Kidney capillary endothelial cell (primary cell): ENCODE results near the gene SMARCA4.
A peak's percentile ranks its signal among the peaks of the same experiment; 100 is the strongest.

Source experiments
- DNase-seq: peaks from one replicate; pipeline ENCODE4 v3.0.0-alpha.2; 2018; ENCODE audit warnings: low spot score

Gene SMARCA4

DNA sequence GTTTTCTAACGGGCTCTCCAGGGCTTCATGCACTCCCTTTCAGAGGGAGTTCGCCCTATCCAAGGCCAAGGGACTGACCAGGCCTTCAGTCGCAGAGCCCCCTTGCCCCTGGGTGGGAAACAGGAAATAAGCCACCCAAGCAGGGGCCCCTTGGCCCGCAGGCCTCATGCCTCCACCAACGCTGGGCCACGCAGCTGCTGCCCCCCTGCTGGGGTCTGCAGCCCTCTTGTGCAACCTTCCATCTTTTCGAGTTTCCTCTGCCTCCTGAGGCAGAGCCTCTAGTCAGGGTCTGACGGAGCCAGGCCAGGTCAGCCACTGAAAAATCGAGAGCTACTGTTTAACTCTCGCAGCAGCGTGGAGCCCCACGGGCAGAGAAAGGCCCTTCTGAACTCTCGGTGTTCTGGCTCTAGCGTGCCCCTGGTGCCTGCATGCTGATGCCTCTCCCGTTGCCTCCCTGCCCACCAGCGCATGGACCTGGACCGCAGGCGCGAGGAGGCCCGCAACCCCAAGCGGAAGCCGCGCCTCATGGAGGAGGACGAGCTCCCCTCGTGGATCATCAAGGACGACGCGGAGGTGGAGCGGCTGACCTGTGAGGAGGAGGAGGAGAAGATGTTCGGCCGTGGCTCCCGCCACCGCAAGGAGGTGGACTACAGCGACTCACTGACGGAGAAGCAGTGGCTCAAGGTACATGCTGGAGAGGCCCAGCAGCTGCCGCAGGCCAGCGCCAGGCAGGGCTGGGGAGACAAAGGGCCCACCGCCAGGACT is 73.8 kb downstream of the SMARCA4 start:
- DNase-seq: no peak

DNA sequence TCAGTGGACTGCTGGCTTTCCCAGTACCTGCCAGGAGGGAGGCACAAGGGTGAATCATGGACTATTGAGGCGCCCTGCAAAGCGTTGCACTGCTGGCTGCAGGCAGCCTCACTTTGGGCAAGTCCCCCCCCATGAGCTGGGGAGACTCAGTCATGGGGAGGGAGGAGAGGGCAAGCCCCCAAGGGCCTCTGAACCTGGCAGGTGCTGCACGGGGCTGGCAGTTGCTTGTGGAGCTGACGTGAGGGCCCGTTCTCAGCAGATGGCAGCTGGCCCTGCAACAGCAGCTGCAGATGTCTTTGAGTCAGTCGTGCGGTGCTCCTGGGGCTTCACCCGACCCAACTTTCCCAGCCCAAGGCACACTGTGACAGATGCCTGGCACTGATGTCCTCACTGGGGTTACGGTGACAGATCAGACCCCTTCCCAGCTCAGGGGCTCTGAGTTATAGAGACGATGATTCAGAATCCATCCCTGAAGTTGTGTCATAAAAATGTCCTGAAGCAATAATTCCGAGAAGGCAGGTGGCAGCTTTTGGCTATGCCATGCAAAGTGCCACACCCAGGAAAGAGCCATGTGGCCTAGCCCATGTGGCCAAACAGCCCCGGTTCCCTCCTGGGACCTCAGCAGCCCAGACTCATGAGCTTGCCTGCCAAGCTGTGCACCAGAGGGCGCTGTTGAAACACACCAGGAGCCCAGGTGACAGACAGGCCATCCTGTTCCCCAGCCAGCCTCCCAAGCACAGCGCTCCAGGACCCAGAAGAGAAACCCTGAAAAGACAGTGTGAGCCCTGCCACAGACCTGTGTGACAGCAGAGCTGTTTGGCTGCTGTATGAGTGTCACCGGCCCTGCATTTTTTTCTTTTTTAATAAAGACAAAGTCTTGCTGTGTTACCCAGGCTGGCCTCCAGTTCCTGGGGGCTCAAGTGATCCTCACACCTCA is 74.9 kb downstream of the SMARCA4 start:
- peak; percentile 80 for DNase-seq

DNA sequence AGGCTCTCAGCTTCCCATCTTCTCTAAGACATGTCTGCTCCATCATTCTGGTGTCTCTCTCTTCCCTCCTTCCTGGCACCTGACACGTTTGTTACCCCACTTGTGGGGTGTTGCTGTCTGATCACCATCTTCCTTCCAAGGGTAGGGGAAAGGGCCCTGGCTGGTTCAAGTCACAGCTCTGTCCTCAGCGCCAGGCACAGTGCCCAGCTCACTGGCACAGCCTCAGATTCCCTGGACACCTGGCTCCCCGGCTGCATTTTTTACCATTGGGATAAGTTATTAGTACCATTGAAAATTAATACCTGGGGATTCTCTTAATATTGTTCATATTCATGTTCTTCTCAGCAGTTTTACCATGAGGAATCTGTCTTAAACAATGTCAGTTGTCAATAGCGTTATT is 77.7 kb downstream of the SMARCA4 start:
- DNase-seq: no peak

DNA sequence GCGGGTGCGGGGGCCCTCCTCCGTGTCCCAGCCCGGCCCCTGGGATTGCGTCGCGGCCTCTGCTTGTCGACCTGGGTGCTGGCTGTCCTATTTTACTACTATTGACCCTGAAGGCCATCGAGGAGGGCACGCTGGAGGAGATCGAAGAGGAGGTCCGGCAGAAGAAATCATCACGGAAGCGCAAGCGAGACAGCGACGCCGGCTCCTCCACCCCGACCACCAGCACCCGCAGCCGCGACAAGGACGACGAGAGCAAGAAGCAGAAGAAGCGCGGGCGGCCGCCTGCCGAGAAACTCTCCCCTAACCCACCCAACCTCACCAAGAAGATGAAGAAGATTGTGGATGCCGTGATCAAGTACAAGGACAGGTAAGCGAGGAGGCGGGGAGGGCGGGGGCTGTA is 80.4 kb downstream of the SMARCA4 start:
- no peak for DNase-seq

DNA sequence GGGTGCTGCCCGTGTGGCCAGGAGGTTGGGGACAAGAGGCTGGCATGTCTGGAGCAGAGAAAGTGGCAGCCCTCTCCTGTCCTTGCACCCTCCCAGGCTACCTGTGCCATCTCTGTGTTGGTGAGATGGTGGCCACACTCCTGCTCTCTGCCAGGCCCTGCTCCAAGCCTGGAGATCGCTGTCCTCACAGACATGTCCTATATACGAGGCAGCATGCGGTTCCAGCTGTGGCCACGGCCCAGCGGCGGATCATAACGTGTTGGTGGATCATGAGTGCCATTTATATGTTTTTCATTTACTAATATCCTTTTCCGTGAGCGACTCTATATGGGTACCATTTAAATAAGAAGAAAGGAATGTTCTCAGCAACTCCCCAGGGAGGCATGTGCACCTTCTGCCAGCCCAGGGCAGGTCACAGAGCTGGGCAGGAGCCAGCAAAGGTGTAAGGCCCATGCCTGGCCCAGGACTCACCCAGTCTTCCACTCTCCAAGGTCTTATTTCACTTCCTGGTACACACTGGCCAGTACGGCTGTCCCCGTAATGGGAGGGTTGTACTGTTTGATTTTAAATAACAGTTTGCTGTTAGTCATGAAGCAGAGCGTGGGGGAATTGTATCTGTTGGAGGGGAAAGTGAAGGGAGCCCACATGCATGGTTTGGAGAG is 81.3 kb downstream of the SMARCA4 start:
- DNase-seq: no peak

DNA sequence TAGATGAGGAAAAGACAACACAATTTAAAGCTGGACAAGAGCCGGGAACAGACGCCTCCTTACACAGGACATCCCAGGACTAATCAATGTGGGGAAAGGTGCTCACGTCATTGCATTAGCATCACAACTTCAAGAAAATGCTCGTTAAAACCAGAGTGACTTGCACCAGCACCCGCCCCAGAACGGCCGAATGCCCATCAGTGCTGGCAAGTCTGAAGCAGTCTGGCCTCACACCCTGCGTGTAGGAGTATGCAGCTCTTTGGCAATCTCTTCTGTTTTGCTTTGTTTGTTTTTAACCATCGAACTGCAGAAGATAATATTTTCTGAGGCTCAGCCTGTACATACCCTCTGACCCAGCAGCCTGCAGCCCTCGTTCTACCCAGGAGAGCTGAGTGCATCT is 83.6 kb downstream of the SMARCA4 start:
- no peak for DNase-seq

DNA sequence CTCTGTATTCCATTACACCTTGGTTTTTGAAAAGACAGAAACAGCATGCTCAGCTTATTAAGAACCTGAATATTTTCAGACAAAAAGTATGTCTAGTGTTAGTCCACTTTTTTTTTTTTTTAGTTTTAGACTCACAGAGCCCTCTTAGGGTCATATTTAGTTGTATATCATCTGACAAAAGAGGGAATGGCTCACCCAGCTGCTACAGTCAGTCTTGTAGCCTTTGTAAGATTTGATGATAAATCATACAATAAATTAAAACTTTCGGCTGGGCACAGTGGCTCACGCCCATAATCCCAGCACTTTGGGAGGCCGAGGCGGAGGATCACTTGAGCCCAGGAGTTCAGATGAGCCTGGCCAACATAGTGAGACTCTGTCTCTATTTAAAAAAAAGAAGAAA is 84.7 kb downstream of the SMARCA4 start:
- no peak for DNase-seq

DNA sequence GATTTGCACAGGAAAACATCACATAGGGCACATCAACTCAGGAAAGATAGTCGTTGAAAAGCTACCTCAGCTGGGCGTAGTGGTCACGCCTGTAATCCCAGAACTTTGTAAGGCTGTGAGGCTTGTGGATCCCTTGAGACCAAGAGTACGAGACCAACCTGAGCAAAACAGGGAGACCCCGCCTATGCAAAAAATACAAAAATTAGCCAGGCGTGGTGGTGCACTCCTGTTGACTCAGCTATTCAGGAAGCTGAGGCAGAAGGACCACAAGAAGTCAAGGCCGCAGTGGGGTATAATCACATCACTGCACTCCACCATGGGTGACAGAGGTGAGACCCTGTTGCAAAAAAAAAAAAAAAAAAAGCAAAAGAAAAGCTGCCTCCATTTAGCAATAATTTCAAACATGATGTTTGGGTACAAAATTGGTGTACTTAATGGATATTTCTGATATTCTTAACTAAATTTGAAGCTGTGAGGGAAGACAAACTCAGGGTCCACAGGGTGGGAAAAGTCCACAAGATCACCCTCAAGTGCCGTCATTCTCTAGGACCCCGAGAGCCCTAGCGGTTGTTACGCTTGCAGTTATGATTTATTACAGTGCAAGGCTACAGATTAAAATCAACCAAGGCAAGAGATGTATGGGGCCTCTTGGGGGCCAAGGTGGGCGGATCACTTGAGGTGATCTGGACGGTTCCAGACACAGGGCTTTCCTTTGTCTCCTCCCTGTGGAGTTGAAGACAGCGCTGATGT is 86.0 kb downstream of the SMARCA4 start:
- DNase-seq: no peak

DNA sequence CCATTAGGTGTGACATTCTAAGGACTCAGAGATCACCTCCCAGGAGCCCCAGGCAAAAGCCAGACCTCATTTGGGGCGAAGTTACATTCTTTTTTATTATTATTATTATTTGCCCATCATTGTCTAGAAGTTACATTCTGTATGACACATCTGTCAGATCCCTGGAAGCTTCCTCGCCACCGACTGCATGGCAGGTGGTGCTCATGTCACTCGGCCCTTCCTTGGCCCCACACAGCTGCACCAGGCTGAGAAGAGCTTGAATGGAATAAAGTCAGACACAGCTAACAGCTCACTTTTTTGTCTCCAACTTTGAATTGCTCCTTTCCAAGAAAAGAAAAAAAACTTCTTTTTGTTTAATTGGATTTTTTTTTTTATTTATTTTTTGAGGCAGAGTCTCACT is 87.0 kb downstream of the SMARCA4 start:
- no peak for DNase-seq

DNA sequence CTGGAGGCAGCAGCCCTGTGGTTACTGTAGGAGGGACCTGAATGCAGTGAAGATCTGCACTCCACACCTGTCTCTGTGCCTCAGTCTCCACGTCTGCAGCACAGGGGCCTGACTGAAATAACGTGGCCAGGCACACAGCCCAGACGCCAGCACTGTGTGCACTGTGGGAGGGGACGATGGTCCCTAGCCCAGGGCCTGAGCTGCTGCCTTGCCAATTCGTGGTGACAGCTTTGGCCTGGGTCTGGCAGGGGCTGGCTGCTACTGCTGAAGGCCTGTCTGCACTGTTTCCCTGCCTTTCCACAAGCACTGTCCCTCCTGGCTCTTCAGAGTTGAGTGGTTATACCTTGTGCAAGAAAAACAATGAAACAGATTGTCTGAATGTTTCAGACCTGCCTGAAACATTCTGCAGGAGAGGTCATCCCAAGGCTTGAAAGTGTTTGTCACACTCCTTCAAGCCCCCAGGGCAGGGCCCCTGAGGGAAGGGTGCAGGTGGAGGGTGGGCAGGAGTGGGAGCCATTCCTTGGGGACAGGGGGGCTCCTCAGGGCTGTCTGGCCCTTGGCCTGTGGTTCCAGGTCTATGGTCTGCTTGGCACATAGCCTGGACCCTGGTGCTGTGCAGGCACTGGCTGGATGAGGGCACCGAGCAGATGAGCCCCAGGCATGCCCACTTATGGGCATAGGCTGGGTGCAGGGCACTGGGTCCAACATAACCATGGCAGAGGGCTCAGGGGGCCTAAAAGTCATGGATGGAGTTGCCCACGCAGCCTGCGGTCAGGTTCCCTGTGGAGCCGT is 89.7 kb downstream of the SMARCA4 start:
- no peak for DNase-seq

DNA sequence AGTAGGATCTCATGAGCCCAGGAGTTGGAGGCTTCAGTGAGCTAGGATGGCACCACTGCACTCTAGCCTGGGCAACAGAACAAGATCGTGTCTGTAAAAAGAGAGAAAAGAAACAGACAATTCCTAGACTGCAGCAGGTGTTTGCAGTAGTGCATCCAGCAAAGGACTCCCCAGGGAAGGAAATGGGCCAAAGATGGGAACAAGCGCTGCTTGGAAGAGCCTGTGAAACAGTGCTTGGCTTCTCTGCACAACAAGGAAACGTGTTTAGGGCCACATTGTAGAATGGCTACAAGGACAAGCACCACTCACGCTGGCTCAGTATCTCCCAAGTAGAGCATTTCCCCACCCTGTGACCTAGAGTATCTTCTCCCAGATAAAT is 93.0 kb downstream of the SMARCA4 start:
- no peak for DNase-seq

DNA sequence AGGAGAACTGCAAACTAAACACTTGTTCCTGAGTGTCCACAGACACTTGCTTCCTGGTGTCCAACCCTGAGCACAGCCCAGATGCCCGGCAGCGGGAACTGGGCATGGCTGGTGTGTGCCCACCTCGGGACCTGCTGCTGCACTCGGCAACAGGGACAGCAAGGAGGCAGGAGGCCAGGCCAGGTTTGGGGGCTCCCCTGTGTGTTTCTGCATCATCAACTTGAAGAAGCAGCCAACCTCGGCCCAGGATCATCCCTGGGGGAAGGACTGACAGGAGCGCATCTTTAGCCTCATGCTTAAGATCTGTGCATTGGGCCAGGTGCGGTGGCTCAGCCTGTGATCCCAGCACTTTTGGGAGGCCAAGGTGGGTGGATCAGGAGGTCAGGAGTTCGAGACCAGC is 93.4 kb downstream of the SMARCA4 start:
- DNase-seq: no peak

DNA sequence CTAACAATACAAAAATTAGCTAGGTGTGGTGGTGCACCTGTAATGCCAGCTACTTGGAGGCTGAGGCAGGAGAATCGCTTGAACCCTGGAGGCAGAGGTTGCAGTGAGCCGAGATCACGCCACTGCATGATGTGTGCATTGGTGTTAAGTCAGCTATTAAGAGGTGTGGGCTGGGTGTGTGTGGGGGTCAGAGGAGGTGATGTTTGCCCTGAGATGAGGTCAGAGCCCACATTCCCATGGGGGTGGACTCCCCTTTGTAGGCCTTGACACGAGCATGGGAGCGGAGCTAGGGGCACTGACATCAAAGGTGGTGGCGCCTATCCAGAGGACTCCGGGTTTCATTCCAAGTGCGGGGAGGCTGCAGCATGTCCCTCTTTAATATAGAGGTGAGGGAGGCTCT is 93.8 kb downstream of the SMARCA4 start:
- DNase-seq: no peak

DNA sequence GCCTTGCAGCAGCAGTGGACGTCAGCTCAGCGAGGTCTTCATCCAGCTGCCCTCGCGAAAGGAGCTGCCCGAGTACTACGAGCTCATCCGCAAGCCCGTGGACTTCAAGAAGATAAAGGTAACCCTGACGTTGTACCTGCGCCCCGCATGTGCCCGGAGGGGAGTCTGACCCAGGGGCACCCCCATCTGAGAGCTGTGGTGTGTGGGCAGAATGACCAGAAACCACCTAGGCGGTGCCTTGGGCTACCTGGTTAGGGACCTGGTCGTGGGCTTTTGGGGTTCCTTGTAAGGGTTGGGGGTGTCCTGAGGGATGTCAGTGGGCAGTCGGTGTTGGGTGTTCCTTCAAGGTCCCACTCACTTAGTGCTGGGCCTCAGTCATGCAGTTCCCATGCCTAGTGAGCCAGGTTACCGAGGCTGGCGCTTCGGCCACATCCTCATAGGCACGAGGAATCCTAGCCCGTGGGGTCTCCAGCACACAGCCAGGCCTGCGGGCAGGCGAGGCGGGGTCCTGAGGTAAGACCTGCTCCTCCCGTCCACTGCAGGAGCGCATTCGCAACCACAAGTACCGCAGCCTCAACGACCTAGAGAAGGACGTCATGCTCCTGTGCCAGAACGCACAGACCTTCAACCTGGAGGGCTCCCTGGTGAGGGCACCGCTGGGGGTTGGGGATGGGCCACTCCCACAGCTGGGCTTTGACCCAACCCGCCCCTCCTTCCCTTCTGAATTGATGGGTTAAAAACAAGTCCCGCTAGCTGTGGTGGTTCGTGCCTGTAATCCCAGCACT is 97.6 kb downstream of the SMARCA4 start:
- DNase-seq: no peak

DNA sequence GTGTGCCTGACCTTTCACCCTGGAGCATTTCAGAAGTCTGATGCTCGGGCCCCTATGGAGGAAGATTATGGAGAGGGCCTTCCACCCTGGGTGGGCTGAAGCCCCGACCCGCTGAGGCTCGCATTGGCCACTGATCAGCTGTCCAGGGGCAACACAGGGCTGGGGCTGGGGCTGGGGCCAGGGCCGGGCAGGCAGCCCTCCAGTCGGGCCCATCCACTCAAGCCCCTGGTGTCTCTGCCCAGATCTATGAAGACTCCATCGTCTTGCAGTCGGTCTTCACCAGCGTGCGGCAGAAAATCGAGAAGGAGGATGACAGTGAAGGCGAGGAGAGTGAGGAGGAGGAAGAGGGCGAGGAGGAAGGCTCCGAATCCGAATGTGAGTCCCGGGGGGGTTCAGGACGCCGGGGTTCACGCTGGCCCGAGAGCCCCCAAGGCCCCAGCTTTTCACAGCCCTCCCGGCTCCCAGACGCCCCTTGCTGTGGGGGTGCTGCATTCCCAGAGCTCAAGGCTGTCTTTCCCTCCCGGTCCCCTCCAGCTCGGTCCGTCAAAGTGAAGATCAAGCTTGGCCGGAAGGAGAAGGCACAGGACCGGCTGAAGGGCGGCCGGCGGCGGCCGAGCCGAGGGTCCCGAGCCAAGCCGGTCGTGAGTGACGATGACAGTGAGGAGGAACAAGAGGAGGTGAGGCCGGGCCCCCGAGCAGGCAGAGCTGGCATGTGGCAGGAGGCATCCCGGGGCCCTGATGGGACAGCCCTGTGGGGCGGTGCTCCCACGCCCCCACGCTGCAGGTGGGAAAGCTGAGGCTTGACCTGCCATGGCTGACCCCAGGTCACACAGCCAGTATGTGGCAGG is 98.9 kb downstream of the SMARCA4 start:
- no peak for DNase-seq

DNA sequence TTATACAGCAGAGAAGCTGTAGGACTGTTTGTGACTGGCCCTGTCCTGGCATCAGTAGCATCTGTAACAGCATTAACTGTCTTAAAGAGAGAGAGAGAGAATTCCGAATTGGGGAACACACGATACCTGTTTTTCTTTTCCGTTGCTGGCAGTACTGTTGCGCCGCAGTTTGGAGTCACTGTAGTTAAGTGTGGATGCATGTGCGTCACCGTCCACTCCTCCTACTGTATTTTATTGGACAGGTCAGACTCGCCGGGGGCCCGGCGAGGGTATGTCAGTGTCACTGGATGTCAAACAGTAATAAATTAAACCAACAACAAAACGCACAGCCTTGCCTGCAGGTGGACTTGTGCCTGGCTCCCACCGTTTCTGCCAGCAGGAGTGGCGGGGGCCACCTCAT is 101.1 kb downstream of the SMARCA4 start:
- no peak for DNase-seq

DNA sequence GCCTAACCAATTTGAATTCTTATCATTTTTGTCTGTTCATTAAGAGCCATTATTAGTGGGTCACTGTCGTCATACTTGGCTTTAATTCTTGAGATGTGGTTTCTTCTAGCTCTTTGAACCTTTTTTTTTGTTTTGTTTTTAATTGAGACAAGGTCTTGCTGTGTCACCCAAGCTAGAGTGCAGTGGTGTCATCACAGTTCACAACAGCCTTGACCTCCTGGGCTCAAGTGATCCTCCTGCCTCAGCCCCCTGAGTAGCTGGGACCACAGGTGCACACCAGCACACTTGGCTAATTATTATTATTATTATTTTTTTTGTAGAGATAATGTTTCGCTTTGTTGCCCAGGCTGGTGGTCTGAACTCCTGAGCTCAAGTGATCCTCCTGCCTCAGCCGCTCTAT is 102.6 kb downstream of the SMARCA4 start:
- no peak for DNase-seq

DNA sequence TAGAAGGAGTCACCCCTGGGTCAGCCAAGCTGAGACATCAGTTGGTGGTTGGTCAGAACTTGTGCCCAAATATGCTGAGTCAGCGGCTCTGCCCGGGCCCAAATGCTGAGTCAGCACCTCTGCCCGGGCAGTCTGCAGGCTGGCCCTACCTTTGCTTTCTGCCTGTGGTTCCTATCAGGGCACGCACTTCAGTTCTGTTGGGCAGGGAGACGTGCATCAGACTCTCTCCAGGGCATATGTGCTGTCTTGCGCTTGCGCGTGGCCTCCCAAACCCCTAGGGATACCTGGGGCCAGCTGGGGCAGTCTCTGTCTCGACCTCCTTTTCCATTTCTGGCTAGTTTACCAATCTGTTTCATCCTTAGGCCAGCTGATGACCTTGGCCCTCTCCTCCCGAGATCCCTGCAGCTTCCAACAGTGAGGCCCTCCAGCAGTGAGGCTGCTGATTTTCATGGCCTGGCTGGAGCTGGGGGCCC is 104.0 kb downstream of the SMARCA4 start:
- DNase-seq: no peak

DNA sequence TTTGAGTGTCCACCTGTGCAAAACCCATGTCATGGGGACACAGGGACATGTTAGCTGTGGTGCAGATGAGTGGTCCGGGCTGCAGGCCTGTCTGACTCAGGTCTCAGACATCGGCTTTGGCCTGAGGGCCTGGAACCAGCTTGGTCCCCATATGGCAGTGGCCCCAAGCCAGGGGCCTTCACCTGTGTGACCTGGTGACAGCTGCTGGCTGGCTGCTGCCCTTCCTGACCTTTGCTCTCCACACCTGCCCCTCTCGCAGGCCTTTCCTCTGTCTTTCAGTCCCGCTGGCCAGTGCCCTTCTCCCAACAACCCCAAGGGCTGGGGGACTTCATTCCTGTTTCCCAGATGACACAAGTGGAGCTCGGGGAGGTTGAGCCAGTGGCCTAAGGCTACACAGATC is 105.5 kb downstream of the SMARCA4 start:
- DNase-seq: no peak
